ENCODE results near the gene POU6F1.
"Not testable (repeated sequence)": the region's sequence is repeated elsewhere in the genome, so short reads cannot be mapped to it uniquely, and the experiment has no call there.

The POU6F1 gene

DNA sequence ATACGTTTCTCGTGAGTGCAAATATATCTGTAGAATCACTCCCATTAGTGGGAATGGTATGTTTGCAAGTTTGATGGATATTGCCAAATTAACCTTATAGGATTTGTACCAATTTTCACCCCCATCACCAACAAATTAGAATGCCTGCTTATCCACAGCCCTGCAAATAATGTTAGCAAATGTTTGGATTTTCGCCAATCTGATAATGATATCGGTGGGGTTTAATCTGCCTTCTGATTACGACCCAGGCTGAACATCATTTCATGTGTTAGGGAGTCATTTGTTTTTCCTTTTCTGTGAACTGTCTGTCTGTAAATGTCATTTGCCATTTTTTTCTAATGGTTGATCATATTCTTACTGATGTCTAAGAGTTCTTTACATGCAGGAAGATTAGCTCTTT lies 16.7 kb upstream of the POU6F1 start:
- no peaks in the 10 kb centered on the region; the same call in 1 of the 2 replicates for H3K9me3 ChIP-seq
- peaks cover 3% of the 10 kb centered on the region for H3K4me1 ChIP-seq
- DNase-seq: no peak
- TF ChIP-seq, protein P1, sequence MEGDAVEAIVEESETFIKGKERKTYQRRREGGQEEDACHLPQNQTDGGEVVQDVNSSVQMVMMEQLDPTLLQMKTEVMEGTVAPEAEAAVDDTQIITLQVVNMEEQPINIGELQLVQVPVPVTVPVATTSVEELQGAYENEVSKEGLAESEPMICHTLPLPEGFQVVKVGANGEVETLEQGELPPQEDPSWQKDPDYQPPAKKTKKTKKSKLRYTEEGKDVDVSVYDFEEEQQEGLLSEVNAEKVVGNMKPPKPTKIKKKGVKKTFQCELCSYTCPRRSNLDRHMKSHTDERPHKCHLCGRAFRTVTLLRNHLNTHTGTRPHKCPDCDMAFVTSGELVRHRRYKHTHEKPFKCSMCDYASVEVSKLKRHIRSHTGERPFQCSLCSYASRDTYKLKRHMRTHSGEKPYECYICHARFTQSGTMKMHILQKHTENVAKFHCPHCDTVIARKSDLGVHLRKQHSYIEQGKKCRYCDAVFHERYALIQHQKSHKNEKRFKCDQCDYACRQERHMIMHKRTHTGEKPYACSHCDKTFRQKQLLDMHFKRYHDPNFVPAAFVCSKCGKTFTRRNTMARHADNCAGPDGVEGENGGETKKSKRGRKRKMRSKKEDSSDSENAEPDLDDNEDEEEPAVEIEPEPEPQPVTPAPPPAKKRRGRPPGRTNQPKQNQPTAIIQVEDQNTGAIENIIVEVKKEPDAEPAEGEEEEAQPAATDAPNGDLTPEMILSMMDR (IDR thresholded peaks at IDR 0.05; ENCODE audit: low read depth, low read length): no peak
- no peak overlapping the region for H3K4me3 ChIP-seq (ENCODE audit: low read depth, low read length)
- H3K27me3 ChIP-seq: no peaks in the 10 kb centered on the region
- peaks cover 2% of the 10 kb centered on the region; the same call in 1 of the 2 replicates for H3K36me3 ChIP-seq

DNA sequence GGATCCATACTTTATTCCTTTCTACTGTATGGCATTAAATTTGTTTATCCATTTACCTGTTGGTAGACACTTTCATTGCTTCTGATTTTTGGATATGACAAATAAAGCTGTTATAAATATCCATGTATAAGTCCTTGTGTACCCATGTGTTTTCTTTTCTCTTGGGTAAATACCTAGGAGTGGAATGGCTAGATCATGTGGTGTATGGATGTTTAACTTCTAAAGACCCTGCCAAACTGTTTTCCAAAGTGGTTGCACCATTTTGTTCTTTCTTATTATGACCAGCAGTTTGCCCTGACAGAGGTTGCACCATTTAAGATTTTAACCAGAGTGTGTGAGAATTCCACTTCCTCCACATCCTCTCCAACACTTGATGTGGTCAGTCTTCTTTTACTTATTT lies 14.8 kb upstream of the POU6F1 start:
- no peaks in the 10 kb centered on the region for H3K36me3 ChIP-seq
- TF ChIP-seq, protein P1 (IDR thresholded peaks at IDR 0.05; ENCODE audit: low read depth, low read length): no peak
- H3K4me3 ChIP-seq (ENCODE audit: low read depth, low read length): no peak overlapping the region
- DNase-seq: no peak
- no peaks in the 10 kb centered on the region; the same call in 1 of the 2 replicates for H3K9me3 ChIP-seq
- peaks cover 3% of the 10 kb centered on the region for H3K4me1 ChIP-seq
- H3K27me3 ChIP-seq: no peaks in the 10 kb centered on the region

DNA sequence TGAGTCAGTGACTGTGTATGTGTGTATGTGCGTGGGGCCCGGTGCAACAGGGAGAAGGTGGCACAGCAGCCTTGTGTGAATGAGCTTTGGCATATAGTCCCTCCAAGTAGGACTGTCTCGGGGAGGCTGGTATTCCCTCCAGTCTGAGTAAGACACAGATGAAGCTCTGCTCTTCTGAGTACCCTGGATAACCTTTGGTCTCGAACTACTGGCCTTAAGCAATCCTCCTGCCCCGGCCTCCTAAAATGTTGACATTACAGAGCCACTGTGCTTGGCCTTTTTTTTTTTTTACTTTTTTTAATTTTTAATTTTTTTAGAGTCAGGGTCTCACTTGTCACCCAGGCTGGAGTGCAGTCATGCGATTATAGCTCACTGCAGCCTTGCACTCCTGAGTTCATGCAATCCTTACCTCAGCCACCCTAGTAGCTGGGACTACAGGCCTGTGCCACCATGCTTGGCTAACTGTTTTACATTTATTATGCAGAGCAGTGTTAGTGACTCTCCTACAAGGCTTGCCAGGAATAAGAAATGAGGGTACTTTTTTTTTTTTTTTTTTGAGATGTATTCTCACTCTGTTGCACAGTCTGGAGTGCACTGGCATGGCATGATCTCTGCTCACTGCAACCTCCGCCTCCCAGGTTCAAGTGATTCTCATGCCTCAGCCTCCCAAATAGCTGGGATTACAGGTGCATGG lies 11.4 kb upstream of the POU6F1 start:
- TF ChIP-seq, protein P1 (IDR thresholded peaks at IDR 0.05; ENCODE audit: low read depth, low read length): no peak
- no peak overlapping the region for H3K4me3 ChIP-seq (ENCODE audit: low read depth, low read length)
- no peaks in the 10 kb centered on the region; the same call in 1 of the 2 replicates for H3K9me3 ChIP-seq
- no peaks in the 10 kb centered on the region for H3K27me3 ChIP-seq
- no peaks in the 10 kb centered on the region for H3K36me3 ChIP-seq
- H3K4me1 ChIP-seq: no peaks in the 10 kb centered on the region
- no peak for DNase-seq

DNA sequence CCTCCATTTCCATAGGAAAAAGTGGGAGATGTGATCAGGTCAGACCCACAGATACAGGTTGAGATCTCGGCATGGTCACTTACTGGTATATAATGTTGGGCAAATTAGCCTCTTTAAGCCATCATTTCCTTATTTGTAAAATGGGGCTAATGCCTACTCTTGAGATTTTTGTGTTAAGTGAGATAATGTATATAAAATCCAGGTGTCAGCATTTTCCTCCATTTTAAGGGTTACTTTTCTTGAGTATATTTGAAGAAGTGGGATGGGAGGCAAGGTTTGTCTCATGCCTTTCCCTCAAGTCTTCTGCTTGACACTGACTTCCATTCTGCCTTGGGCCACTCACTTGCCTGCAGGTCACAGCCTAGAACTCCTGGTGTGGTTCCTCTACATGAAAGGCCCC lies 10.1 kb upstream of the POU6F1 start:
- no peaks in the 10 kb centered on the region for H3K27me3 ChIP-seq
- TF ChIP-seq, protein P1 (IDR thresholded peaks at IDR 0.05; ENCODE audit: low read depth, low read length): no peak
- no peaks in the 10 kb centered on the region for H3K4me1 ChIP-seq
- no peaks in the 10 kb centered on the region for H3K36me3 ChIP-seq
- H3K9me3 ChIP-seq: no peaks in the 10 kb centered on the region; the same call in 1 of the 2 replicates
- no peak for DNase-seq
- H3K4me3 ChIP-seq (ENCODE audit: low read depth, low read length): no peak overlapping the region

DNA sequence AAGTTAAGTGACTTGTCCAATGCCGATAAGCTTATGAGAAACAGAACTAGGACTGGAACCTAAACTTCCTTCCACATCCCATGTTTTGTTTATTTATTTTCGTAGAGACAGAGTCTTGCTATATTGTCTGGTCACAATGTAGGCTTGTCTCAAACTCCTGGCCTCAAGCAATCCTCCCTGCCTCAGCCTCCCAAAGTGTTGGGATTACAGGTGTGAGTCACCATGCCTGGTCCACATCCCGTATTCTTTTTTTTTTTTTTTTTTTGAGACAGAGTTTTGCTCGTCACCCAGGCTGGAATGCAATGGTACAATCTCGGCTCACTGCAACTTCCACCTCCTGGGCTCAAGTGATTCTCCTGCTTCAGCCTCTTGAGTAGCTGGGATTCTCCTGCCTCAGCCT lies 9.2 kb upstream of the POU6F1 start:
- not testable (repeated sequence) for DNase-seq; H3K27me3 ChIP-seq; H3K4me1 ChIP-seq; H3K36me3 ChIP-seq; H3K4me3 ChIP-seq (ENCODE audit: low read depth, low read length); H3K9me3 ChIP-seq

DNA sequence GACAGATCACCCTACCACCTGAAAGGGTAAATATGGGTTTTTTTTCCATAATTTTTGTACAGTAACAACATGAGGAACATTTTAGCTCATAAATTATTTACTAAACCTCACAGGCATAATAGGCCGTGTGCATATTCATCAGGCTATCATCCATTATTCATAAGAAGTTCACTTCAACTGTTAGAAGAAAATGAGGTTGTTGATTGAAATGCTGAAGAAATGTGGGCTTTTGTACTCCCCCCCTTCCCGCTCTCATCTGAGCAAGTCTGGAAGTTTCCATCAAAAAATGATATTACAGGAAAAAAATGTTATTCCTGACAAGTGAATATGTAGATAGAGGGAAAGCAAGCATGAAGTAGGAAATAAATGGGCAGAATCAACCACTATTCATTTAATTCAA lies 7.9 kb upstream of the POU6F1 start:
- TF ChIP-seq, protein P1 (IDR thresholded peaks at IDR 0.05; ENCODE audit: low read depth, low read length): no peak
- no peaks in the 10 kb centered on the region; the same call in 1 of the 2 replicates for H3K9me3 ChIP-seq
- H3K36me3 ChIP-seq: no peaks in the 10 kb centered on the region
- no peaks in the 10 kb centered on the region for H3K27me3 ChIP-seq
- no peak for DNase-seq
- H3K4me3 ChIP-seq (ENCODE audit: low read depth, low read length): no peak overlapping the region
- H3K4me1 ChIP-seq: no peaks in the 10 kb centered on the region
